Trophoblast cell (in vitro differentiated cells and primary cell): ENCODE results near the gene TRIM29.

Source experiments
- DNase-seq, 2 donors: peaks; one replicate each; pipeline ENCODE4 v3.0.0-alpha.2; 2016
- H2AFZ ChIP-seq: 2 replicates; pipeline ENCODE4 v1.6.1; 2013; ENCODE audit warnings: low read length, moderate library complexity, mild to moderate bottlenecking; ENCODE audit not compliant: insufficient read depth, poor library complexity
- H2AK5ac ChIP-seq: 2 replicates; pipeline ENCODE4 v1.6.1; 2013; ENCODE audit warnings: mild to moderate bottlenecking, low read length
- H2BK120ac ChIP-seq: 2 replicates; pipeline ENCODE4 v1.6.1; 2013; ENCODE audit warnings: low read length, mild to moderate bottlenecking, moderate library complexity; ENCODE audit not compliant: insufficient read depth, poor library complexity
- H2BK12ac ChIP-seq: 2 replicates; pipeline ENCODE4 v1.6.1; 2013; ENCODE audit warnings: mild to moderate bottlenecking, low read length, moderate library complexity
- H2BK5ac ChIP-seq: 2 replicates; pipeline ENCODE4 v1.6.1; 2013; ENCODE audit warnings: low read length, low read depth, moderate library complexity, mild to moderate bottlenecking; ENCODE audit not compliant: poor library complexity
- H3K14ac ChIP-seq: 2 replicates; pipeline ENCODE4 v1.6.1; 2013; ENCODE audit warnings: mild to moderate bottlenecking, low read length
- H3K18ac ChIP-seq: 2 replicates; pipeline ENCODE4 v1.6.1; 2013; ENCODE audit warnings: mild to moderate bottlenecking, low read length
- H3K23ac ChIP-seq: 2 replicates; pipeline ENCODE4 v1.6.1; 2013; ENCODE audit warnings: low read length
- H3K27ac ChIP-seq: 2 replicates; pipeline ENCODE4 v1.5.1; 2013; ENCODE audit warnings: low read depth, mild to moderate bottlenecking, inconsistent platforms, low read length, moderate library complexity
- H3K27me3 ChIP-seq: 2 replicates; pipeline ENCODE4 v1.6.1; 2013; ENCODE audit warnings: inconsistent platforms, mild to moderate bottlenecking, low read length, moderate library complexity; ENCODE audit not compliant: insufficient read depth
- H3K36me3 ChIP-seq, 2 experiments: 1 replicate in 1 of 2; 2 replicates in 1 of 2; pipeline ENCODE4 v1.6.1; 2013; ENCODE audit warnings: low read length in 2 of 2, mild to moderate bottlenecking in 2 of 2, moderate library complexity in 1 of 2; ENCODE audit not compliant: insufficient read depth in 2 of 2, control insufficient read depth in 1 of 2
- H3K4ac ChIP-seq: 2 replicates; pipeline ENCODE4 v1.6.1; 2013; ENCODE audit warnings: low read depth, mild to moderate bottlenecking, low read length, moderate library complexity
- H3K4me1 ChIP-seq, 2 experiments: 1 replicate in 1 of 2; 2 replicates in 1 of 2; pipeline ENCODE4 v1.6.1; 2013; ENCODE audit warnings: low read length in 2 of 2, mild to moderate bottlenecking in 2 of 2, moderate library complexity in 1 of 2; ENCODE audit not compliant: insufficient read depth in 2 of 2, control insufficient read depth in 1 of 2
- H3K4me2 ChIP-seq: 2 replicates; pipeline ENCODE4 v1.6.1; 2013; ENCODE audit warnings: inconsistent platforms, mild to moderate bottlenecking, low read length, moderate library complexity
- H3K4me3 ChIP-seq: 2 replicates; pipeline ENCODE4 v1.5.1; 2013; ENCODE audit warnings: mild to moderate bottlenecking, low read depth, low read length, inconsistent platforms
- H3K79me1 ChIP-seq: one replicate; pipeline ENCODE4 v1.6.1; 2013; ENCODE audit warnings: low read length
- H3K79me2 ChIP-seq: 2 replicates; pipeline ENCODE4 v1.6.1; 2013; ENCODE audit warnings: low read length, mild to moderate bottlenecking; ENCODE audit not compliant: control insufficient read depth, insufficient read depth, poor library complexity
- H3K9ac ChIP-seq: 2 replicates; pipeline ENCODE4 v1.6.1; 2013; ENCODE audit warnings: mild to moderate bottlenecking, low read length
- H3K9me3 ChIP-seq: 2 replicates; pipeline ENCODE4 v1.6.1; 2013; ENCODE audit warnings: low read depth, mild to moderate bottlenecking, control low read depth, inconsistent platforms, low read length; ENCODE audit not compliant: insufficient read depth
- H4K12ac ChIP-seq: 2 replicates; pipeline ENCODE4 v1.6.1; 2013; ENCODE audit warnings: low read depth, mild to moderate bottlenecking, low read length, moderate library complexity
- H4K8ac ChIP-seq: 2 replicates; pipeline ENCODE4 v1.6.1; 2013; ENCODE audit warnings: low read depth, mild to moderate bottlenecking, low read length, moderate library complexity
- H4K91ac ChIP-seq: one replicate; pipeline ENCODE4 v1.6.1; 2013; ENCODE audit warnings: low read depth, mild to moderate bottlenecking, low read length, moderate library complexity
- WGBS: extraction: QIAGEN DNeasy Blood & Tissue Kit; methylation state at CpG from one replicate; pipeline ENCODE4 v1.1.7; 2013; ENCODE audit warnings: missing lambda C conversion rate; ENCODE audit not compliant: insufficient read length, insufficient coverage; ENCODE audit errors: extremely low coverage; 5-methylcytosine and 5-hydroxymethylcytosine counted together

The TRIM29 gene

DNA sequence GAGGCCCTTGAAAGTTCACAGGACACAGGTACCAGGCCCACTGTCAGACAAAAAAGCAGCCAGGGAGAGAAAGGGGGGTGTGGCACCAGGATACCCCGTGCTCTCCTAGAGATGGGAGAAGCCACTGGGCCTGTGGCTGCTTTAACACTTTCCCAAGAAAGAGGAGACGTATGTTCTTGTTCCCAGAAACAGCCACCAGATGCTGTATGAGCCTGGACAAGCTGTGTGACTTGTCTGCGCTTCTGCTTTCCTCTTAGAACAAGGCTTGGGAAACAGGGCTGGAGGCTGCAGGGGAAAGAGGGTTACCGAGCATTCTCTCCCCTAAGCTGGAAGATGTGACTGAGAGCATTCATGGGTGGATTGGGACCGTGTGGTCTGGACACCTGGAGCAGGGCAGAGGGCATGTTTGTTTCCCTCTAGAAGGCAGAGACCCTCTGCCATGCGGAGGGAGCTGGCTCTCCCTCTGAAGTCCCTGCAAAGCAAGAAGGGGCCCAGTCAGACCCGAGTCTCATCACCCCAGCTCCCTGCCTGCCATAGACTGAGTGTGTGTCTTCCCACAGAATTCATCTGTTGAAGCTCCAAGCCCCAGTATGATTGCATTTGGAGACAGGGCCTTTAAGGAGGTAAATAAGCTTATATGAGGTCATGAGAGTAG, 74.1 kb downstream of the TRIM29 start:
- no peak overlapping the region for H3K4me3 ChIP-seq
- no peaks in the 10 kb centered on the region for H3K27me3 ChIP-seq
- H2AK5ac ChIP-seq = peak overlapping the region; percentile 39
- H2BK12ac ChIP-seq = peak overlapping the region; percentile 67
- H3K79me1 ChIP-seq = peaks cover 19% of the 10 kb centered on the region
- H3K9ac ChIP-seq = no peak overlapping the region
- no peak overlapping the region for H2BK120ac ChIP-seq
- H4K12ac ChIP-seq = no peak overlapping the region
- H4K91ac ChIP-seq = peak overlapping the region; percentile 42
- no peak for DNase-seq
- no peak overlapping the region for H2AFZ ChIP-seq
- WGBS = no CpG with 5 or more reads among the region's 7 CpGs
- no peak overlapping the region for H4K8ac ChIP-seq
- no peak overlapping the region for H3K4ac ChIP-seq
- H3K4me2 ChIP-seq = no peak overlapping the region
- H3K27ac ChIP-seq = no peak overlapping the region
- H3K79me2 ChIP-seq = peaks cover 3% of the 10 kb centered on the region
- H3K18ac ChIP-seq = no peak overlapping the region
- no peak overlapping the region for H2BK5ac ChIP-seq
- H3K4me1 ChIP-seq = peaks cover 17 to 32% of the 10 kb centered on the region in 2 experiments
- H3K23ac ChIP-seq = no peak overlapping the region
- no peaks in the 10 kb centered on the region for H3K9me3 ChIP-seq
- H3K14ac ChIP-seq = no peak overlapping the region
- H3K36me3 ChIP-seq = no peaks in the 10 kb centered on the region

- Histone ChIP-seq H3K4me1 (peaks cover 29 to 42% of the 10 kb centered on the region in 2 experiments), H4K8ac (peak overlapping the region; percentile 49), H2BK5ac (peak overlapping the region; percentile 3), H3K14ac (peak overlapping the region; percentile 25), H3K79me2 (peaks cover 6% of the 10 kb centered on the region), H3K79me1 (peaks cover 30% of the 10 kb centered on the region), H3K9me3 (no peaks in the 10 kb centered on the region), H3K4me2 (no peak overlapping the region), H2BK120ac (peak overlapping the region; percentile 39), H3K27ac (peak overlapping the region; percentile 74), H3K18ac (peak overlapping the region; percentile 26), H2BK12ac (peak overlapping the region; percentile 23), H3K9ac (no peak overlapping the region), H3K4me3 (no peak overlapping the region), H4K12ac (peak overlapping the region; percentile 3), H2AK5ac (peak overlapping the region; percentile 6), H3K36me3 (no peaks in the 10 kb centered on the region), H3K27me3 (no peaks in the 10 kb centered on the region), H3K23ac (no peak overlapping the region), H3K4ac (no peak overlapping the region), H4K91ac (peak overlapping the region; percentile 78), H2AFZ (no peak overlapping the region)
- no peak for DNase-seq
- no CpG with 5 or more reads among the region's 7 CpGs for WGBS
These were observed 75.4 kb downstream of the TRIM29 start for GRCh38 chr11:120062561-120062930.

- no peaks in the 10 kb centered on the region for H3K36me3 ChIP-seq
- peak; percentile 11 to 20 for DNase-seq
- peak overlapping the region; percentile 84 for H3K18ac ChIP-seq
- peaks cover 32% of the 10 kb centered on the region for H3K79me1 ChIP-seq
- no peak overlapping the region for H3K4me2 ChIP-seq
- H2AFZ ChIP-seq = peak overlapping the region; percentile 12
- H2BK5ac ChIP-seq = peak overlapping the region; percentile 32
- H2BK120ac ChIP-seq = peak overlapping the region; percentile 83
- H2AK5ac ChIP-seq = peak overlapping the region; percentile 55
- H3K4me3 ChIP-seq = no peak overlapping the region
- H2BK12ac ChIP-seq = peak overlapping the region; percentile 82
- H3K9me3 ChIP-seq = no peaks in the 10 kb centered on the region
- H3K9ac ChIP-seq = no peak overlapping the region
- no CpG with 5 or more reads among the region's 28 CpGs for WGBS
- H3K79me2 ChIP-seq = peaks cover 6% of the 10 kb centered on the region
- peak overlapping the region; percentile 96 for H4K91ac ChIP-seq
- H3K23ac ChIP-seq = no peak overlapping the region
- peak overlapping the region; percentile 82 for H3K14ac ChIP-seq
- H3K4ac ChIP-seq = peak overlapping the region; percentile 24
- peaks cover 32 to 47% of the 10 kb centered on the region in 2 experiments for H3K4me1 ChIP-seq
- peak overlapping the region; percentile 20 for H4K12ac ChIP-seq
- peak overlapping the region; percentile 85 for H4K8ac ChIP-seq
- no peaks in the 10 kb centered on the region for H3K27me3 ChIP-seq
- H3K27ac ChIP-seq = peak overlapping the region; percentile 74
These were observed 76.0 kb downstream of the TRIM29 start for GRCh38 chr11:120061761-120062560.
